Skeletal muscle satellite cell (primary cell): ENCODE results near the gene LMBR1.
"Not testable (repeated sequence)": the region's sequence is repeated elsewhere in the genome, so short reads cannot be mapped to it uniquely, and the experiment has no call there.

Experiments
- H3K27me3 ChIP-seq: 2 replicates; pipeline ENCODE4 v1.7.0; 2013; ENCODE audit warnings: low read length; ENCODE audit not compliant: control insufficient read depth, insufficient read depth
- H3K36me3 ChIP-seq: 2 replicates; pipeline ENCODE4 v1.7.0; 2013; ENCODE audit warnings: mild to moderate bottlenecking, control low read depth, low read length; ENCODE audit not compliant: insufficient read depth
- H3K4me1 ChIP-seq: 2 replicates; pipeline ENCODE4 v1.7.0; 2013; ENCODE audit warnings: low read length; ENCODE audit not compliant: control insufficient read depth, insufficient read depth
- H3K4me2 ChIP-seq: 2 replicates; pipeline ENCODE4 v1.7.0; 2013; ENCODE audit warnings: mild to moderate bottlenecking, low read length
- H3K4me3 ChIP-seq: 2 replicates; pipeline ENCODE4 v1.7.0; 2013; ENCODE audit warnings: low read length
- H3K9ac ChIP-seq: 2 replicates; pipeline ENCODE4 v1.7.0; 2013; ENCODE audit warnings: mild to moderate bottlenecking, low read depth, low read length, moderate library complexity
- H3K9me3 ChIP-seq: replicated peaks from 2 replicates; pipeline ENCODE4 v1.7.0; 2013; ENCODE audit warnings: mild to moderate bottlenecking, control low read depth, low read length

The LMBR1 gene

GRCh38 chr7:156659203-156659602 lies 233.8 kb downstream of the LMBR1 start:
- Histone ChIP-seq H3K4me3 (no peak overlapping the region), H3K4me1 (peaks cover 4% of the 10 kb centered on the region), H3K4me2 (no peak overlapping the region), H3K9me3 (no peaks in the 10 kb centered on the region), H3K36me3 (no peaks in the 10 kb centered on the region), H3K9ac (no peak overlapping the region), H3K27me3 (no peaks in the 10 kb centered on the region)

GRCh38 chr7:156657681-156658080 lies 235.3 kb downstream of the LMBR1 start:
- peaks cover 11% of the 10 kb centered on the region for H3K4me1 ChIP-seq
- H3K9me3 ChIP-seq, result no peaks in the 10 kb centered on the region
- no peak overlapping the region for H3K4me3 ChIP-seq
- no peak overlapping the region for H3K4me2 ChIP-seq
- H3K27me3 ChIP-seq, result no peaks in the 10 kb centered on the region
- H3K36me3 ChIP-seq, result no peaks in the 10 kb centered on the region
- H3K9ac ChIP-seq, result no peak overlapping the region

- H3K36me3 ChIP-seq, result no peaks in the 10 kb centered on the region
- no peak overlapping the region for H3K9ac ChIP-seq
- H3K9me3 ChIP-seq, result no peaks in the 10 kb centered on the region
- H3K4me2 ChIP-seq, result no peak overlapping the region
- H3K4me3 ChIP-seq, result no peak overlapping the region
- H3K4me1 ChIP-seq, result peaks cover 20% of the 10 kb centered on the region
- H3K27me3 ChIP-seq, result no peaks in the 10 kb centered on the region
These were observed 236.4 kb downstream of the LMBR1 start for GRCh38 chr7:156656598-156656997.

- Histone ChIP-seq H3K4me2 (no peak overlapping the region), H3K9ac (no peak overlapping the region), H3K4me3 (no peak overlapping the region), H3K27me3 (no peaks in the 10 kb centered on the region), H3K36me3 (no peaks in the 10 kb centered on the region), H3K9me3 (no peaks in the 10 kb centered on the region), H3K4me1 (peaks cover 20% of the 10 kb centered on the region)
These were observed 237.0 kb downstream of the LMBR1 start for GRCh38 chr7:156655983-156656382.

GRCh38 chr7:156655251-156655650 lies 237.7 kb downstream of the LMBR1 start:
- Histone ChIP-seq H3K27me3 (no peaks in the 10 kb centered on the region), H3K9me3 (no peaks in the 10 kb centered on the region), H3K9ac (no peak overlapping the region), H3K4me3 (no peak overlapping the region), H3K4me1 (peaks cover 19% of the 10 kb centered on the region), H3K4me2 (no peak overlapping the region), H3K36me3 (no peaks in the 10 kb centered on the region)

- H3K4me2 ChIP-seq, result no peak overlapping the region
- no peaks in the 10 kb centered on the region for H3K36me3 ChIP-seq
- H3K9me3 ChIP-seq, result no peaks in the 10 kb centered on the region
- peaks cover 16% of the 10 kb centered on the region for H3K4me1 ChIP-seq
- no peaks in the 10 kb centered on the region for H3K27me3 ChIP-seq
- H3K4me3 ChIP-seq, result no peak overlapping the region
- H3K9ac ChIP-seq, result no peak overlapping the region
These were observed 238.3 kb downstream of the LMBR1 start for GRCh38 chr7:156654511-156655234.

GRCh38 chr7:156652886-156653568 lies 240.0 kb downstream of the LMBR1 start:
- H3K9me3 ChIP-seq, result no peaks in the 10 kb centered on the region
- no peaks in the 10 kb centered on the region for H3K36me3 ChIP-seq
- H3K9ac ChIP-seq, result no peak overlapping the region
- no peak overlapping the region for H3K4me2 ChIP-seq
- no peaks in the 10 kb centered on the region for H3K27me3 ChIP-seq
- H3K4me3 ChIP-seq, result no peak overlapping the region
- H3K4me1 ChIP-seq, result peaks cover 16% of the 10 kb centered on the region

GRCh38 chr7:156651474-156651873 lies 241.5 kb downstream of the LMBR1 start:
- H3K4me3 ChIP-seq, result no peak overlapping the region
- H3K4me2 ChIP-seq, result no peak overlapping the region
- H3K27me3 ChIP-seq, result no peaks in the 10 kb centered on the region
- H3K4me1 ChIP-seq, result peaks cover 16% of the 10 kb centered on the region
- no peak overlapping the region for H3K9ac ChIP-seq
- H3K9me3 ChIP-seq, result no peaks in the 10 kb centered on the region
- no peaks in the 10 kb centered on the region for H3K36me3 ChIP-seq

GRCh38 chr7:156650042-156650441 lies 242.9 kb downstream of the LMBR1 start:
- Histone ChIP-seq H3K36me3 (no peaks in the 10 kb centered on the region), H3K4me3 (no peak overlapping the region), H3K4me1 (peaks cover 16% of the 10 kb centered on the region), H3K9me3 (no peaks in the 10 kb centered on the region), H3K4me2 (no peak overlapping the region), H3K9ac (no peak overlapping the region), H3K27me3 (no peaks in the 10 kb centered on the region)

- not testable (repeated sequence) for H3K36me3 ChIP-seq, H3K4me1 ChIP-seq, H3K9ac ChIP-seq, H3K4me2 ChIP-seq, H3K9me3 ChIP-seq, H3K4me3 ChIP-seq, H3K27me3 ChIP-seq
These were observed 245.7 kb downstream of the LMBR1 start for GRCh38 chr7:156647330-156647729.

GRCh38 chr7:156642306-156643045 lies 250.5 kb downstream of the LMBR1 start:
- H3K4me3 ChIP-seq, result no peak overlapping the region
- no peak overlapping the region for H3K4me2 ChIP-seq
- H3K27me3 ChIP-seq, result no peaks in the 10 kb centered on the region
- no peaks in the 10 kb centered on the region for H3K36me3 ChIP-seq
- no peaks in the 10 kb centered on the region for H3K9me3 ChIP-seq
- H3K4me1 ChIP-seq, result peaks cover 22% of the 10 kb centered on the region
- no peak overlapping the region for H3K9ac ChIP-seq
